Duodenal mucosa (tissue), 2 donors: ENCODE data around the gene SNRK.

Experiments used
- H3K27ac ChIP-seq: one replicate; pipeline ENCODE4 v1.7.0; 2013; ENCODE audit warnings: low read depth, low read length
- H3K27me3 ChIP-seq, 2 donors: one replicate each; pipeline ENCODE4 v1.7.0; 2013; ENCODE audit warnings: low read length in 2 of 2, control low read depth in 1 of 2; ENCODE audit not compliant: insufficient read depth in 2 of 2, control insufficient read depth in 1 of 2
- H3K36me3 ChIP-seq, 2 donors: one replicate each; pipeline ENCODE4 v1.7.0; 2013; ENCODE audit warnings: low read length in 2 of 2, control low read depth in 1 of 2; ENCODE audit not compliant: insufficient read depth in 2 of 2, control insufficient read depth in 1 of 2
- H3K4me1 ChIP-seq, 2 donors: one replicate each; pipeline ENCODE4 v1.7.0; 2013; ENCODE audit warnings: low read length in 2 of 2, control low read depth in 1 of 2; ENCODE audit not compliant: insufficient read depth in 2 of 2, control insufficient read depth in 1 of 2
- H3K4me3 ChIP-seq, 2 donors: one replicate each; pipeline ENCODE4 v1.7.0; 2013; ENCODE audit warnings: low read length in 2 of 2, low read depth in 1 of 2
- H3K9ac ChIP-seq, 2 donors: one replicate each; pipeline ENCODE4 v1.7.0; 2013; ENCODE audit warnings: low read length in 2 of 2, low read depth in 1 of 2
- H3K9me3 ChIP-seq, 2 donors: one replicate each; pipeline ENCODE4 v1.7.0; 2013; ENCODE audit warnings: low read length in 2 of 2, control low read depth in 1 of 2; ENCODE audit not compliant: control insufficient read depth in 1 of 2

Gene SNRK

DNA sequence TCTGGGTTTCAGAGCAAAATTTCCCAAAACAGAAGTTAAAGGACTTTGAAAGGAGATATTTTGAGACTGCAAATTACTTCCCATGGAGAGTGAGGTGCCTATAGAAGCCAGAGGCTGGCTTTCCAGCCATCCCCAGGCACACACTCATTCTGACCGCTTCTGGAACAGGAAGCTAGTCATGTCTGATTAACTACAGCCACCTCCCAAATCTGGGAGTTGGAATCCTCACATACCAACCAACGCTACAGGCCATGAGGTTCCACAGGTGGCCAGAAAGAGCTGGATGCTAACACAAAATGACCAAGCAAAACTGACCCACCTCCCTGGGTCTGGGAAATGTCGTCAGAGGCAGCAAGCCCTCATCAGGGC, 87.2 kb downstream of the SNRK start:
- H3K9ac ChIP-seq: no peak overlapping the region
- H3K9me3 ChIP-seq: no peaks in the 10 kb centered on the region
- no peak overlapping the region for H3K27ac ChIP-seq
- peaks cover 4 to 6% of the 10 kb centered on the region in 2 donors for H3K4me1 ChIP-seq
- H3K4me3 ChIP-seq: no peak overlapping the region
- no peaks in the 10 kb centered on the region for H3K36me3 ChIP-seq
- no peaks in the 10 kb centered on the region for H3K27me3 ChIP-seq

DNA sequence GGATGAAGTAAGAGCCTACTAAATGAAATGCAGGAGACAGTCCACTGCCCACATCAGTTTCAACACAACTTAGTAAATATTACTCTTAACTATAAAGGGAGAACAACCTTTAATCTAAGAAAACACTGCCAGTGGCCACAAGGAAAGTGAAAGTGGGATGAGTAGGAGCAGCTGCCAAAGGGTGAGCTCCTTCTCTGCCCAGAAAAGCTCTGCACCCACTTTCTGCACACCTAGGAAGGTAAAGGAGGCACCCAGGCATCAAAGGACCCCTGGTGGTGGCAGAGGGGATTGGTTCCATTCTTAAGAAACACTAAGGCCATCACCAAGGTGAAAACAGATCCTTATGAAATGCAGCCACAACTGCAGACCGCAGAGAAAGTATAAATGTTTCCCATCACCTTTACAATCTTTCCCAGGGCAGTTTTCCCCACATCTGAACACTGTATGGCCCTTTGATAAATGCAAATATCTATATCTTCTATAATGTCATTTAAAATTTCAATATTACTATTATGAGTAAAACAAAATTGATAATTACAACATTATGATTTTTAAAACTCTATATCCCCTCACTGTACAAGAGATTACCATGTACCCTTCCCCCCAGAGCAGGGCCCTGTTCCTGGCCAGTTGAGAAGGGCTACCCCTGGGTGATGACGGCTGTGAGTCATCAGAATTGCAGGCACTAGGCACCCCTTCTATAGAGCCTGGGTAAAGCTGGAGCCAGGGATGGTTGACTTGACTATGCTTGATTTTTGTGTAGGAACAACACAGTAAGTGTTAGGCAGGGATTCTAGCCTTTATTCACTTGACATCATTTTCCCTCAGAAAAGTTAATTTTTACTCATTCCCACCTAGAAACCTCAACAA, 92.0 kb downstream of the SNRK start:
- Histone ChIP-seq H3K4me1 (peaks cover 4 to 6% of the 10 kb centered on the region in 2 donors), H3K36me3 (no peaks in the 10 kb centered on the region), H3K27ac (no peak overlapping the region), H3K27me3 (no peaks in the 10 kb centered on the region), H3K4me3 (no peak overlapping the region), H3K9ac (no peak overlapping the region), H3K9me3 (no peaks in the 10 kb centered on the region)

DNA sequence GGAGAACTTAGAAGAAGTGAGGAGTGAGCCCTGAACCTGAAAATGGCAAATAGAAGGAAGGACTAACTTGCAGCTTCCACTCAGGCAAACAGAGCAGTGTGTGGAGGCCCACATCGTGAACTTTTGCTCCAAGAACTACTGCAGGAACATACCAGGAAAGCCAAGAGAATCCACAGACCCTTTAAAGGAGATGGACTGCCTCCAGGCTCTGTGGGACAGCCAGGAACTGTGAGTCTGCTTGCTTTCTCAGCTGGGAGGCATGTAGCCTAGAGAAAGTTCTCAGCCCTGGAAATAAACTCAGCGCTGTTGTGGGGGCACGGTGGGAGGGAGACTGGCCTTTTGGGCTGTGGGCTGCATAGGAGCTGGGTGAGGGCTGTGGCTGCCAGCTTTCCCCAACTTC, 93.0 kb downstream of the SNRK start:
- H3K27me3 ChIP-seq: no peaks in the 10 kb centered on the region
- H3K9me3 ChIP-seq: no peaks in the 10 kb centered on the region
- H3K4me1 ChIP-seq: peaks cover 4 to 6% of the 10 kb centered on the region in 2 donors
- H3K4me3 ChIP-seq: no peak overlapping the region
- no peaks in the 10 kb centered on the region for H3K36me3 ChIP-seq
- H3K27ac ChIP-seq: no peak overlapping the region
- no peak overlapping the region for H3K9ac ChIP-seq

DNA sequence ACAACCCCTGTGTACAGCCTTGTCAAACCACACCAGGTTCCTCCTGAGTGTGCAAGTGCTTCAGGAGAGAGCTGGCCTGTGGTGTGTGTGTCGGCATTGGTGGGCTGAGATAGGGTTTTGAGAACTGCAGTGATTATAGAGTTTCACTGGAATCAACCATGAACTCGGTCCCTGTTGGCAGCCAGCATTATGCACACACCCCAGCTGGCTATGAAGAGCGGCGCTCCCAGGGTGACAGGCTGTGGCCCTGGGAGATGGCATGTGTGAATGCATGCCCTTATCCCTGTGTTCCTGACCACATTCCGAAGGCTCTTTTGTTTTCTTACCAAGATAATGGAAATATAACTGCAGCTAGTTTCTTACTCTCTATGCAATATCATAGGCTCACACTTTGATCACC, 101.8 kb downstream of the SNRK start:
- H3K9ac ChIP-seq: no peak overlapping the region
- no peaks in the 10 kb centered on the region for H3K27me3 ChIP-seq
- H3K4me3 ChIP-seq: no peak overlapping the region
- H3K4me1 ChIP-seq: peaks cover 9 to 15% of the 10 kb centered on the region in 2 donors
- H3K36me3 ChIP-seq: peaks cover 0 to 4% of the 10 kb centered on the region in 2 donors
- no peak overlapping the region for H3K27ac ChIP-seq
- H3K9me3 ChIP-seq: no peaks in the 10 kb centered on the region

DNA sequence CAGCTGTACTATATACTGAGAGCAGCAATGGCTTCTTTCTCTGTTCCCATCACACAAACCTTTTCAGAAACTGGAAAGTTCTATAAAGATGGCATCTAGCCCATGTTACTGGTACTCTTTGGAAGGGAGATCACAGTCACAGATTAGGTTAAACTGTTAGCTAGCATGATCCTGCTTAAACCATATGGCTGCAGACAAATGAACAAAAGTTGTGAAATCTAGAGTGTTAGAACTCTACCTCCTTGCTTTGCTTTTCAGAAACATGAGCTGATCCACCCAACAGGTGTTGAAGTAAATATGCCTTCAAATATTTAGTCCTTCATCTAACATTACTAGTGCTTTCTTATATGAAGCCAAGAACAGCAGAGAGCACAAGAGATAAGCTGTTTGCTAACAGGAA, 102.6 kb downstream of the SNRK start:
- Histone ChIP-seq H3K9ac (no peak overlapping the region), H3K27ac (no peak overlapping the region), H3K27me3 (no peaks in the 10 kb centered on the region), H3K9me3 (no peaks in the 10 kb centered on the region), H3K4me3 (no peak overlapping the region), H3K4me1 (peaks cover 9 to 15% of the 10 kb centered on the region in 2 donors), H3K36me3 (peaks cover 0 to 4% of the 10 kb centered on the region in 2 donors)

DNA sequence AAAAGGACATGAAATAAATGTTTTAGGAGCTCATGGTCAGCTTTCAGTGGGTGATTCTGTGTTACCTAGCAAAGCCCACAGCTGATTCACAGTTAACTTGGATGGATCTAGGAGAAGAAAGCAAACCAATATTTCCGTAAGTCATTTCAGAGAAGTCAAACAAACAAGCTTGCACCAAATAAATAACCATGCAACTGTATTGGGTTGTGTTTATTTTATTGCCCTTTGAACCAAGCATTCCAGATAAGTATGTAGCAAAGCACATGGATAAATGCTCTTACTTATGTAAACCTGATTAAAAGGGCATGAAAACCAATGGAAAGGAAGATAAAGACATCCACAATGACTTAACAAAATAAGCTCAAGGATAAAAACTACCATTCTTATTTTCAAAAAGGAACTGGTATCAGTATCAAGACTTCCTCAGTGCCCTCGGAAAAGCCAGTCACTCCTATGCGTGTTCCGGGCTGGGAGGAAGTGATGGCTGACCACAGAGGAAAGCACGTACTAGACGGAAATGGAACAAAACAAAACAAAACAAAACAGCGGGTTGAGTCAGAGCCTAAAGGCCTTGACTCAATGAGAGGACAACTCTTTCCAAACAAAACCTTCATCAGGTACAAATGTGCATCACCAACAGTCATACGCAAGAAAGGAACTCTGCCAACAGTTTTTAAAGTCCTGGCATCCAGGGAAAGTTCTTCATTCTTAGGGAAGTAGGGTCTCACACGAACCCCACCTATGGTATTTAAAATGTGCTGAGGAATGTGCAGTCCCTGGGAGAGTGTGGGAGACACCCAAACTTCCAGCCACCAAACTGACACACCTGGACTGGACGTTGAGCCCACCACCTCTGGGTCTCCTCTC, 103.3 kb downstream of the SNRK start:
- H3K27ac ChIP-seq: peak overlapping the region; percentile 28
- H3K4me1 ChIP-seq: peaks cover 9 to 15% of the 10 kb centered on the region in 2 donors
- peaks cover 0 to 4% of the 10 kb centered on the region in 2 donors for H3K36me3 ChIP-seq
- H3K9me3 ChIP-seq: no peaks in the 10 kb centered on the region
- H3K9ac ChIP-seq: no peak overlapping the region
- no peak overlapping the region for H3K4me3 ChIP-seq
- H3K27me3 ChIP-seq: no peaks in the 10 kb centered on the region

DNA sequence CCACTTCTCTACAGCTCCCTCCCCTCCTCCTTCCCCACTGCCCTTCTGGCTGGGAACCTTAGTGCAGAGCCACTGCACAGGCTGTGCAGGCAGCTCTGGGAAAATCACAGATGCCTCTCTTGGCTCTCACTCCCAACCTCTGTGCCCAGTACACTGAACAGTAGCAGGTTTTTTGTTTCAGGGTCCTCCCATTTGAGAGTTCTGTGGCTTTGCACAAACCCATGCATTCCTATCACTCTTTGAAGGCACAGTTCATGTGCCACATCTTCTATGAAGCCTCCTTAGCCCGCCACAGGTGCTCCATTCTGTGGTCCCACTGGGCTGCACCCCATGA, 103.9 kb downstream of the SNRK start:
- H3K36me3 ChIP-seq: peaks cover 0 to 4% of the 10 kb centered on the region in 2 donors
- H3K9me3 ChIP-seq: no peaks in the 10 kb centered on the region
- peak overlapping the region; percentile 28 for H3K27ac ChIP-seq
- peaks cover 9 to 15% of the 10 kb centered on the region in 2 donors for H3K4me1 ChIP-seq
- no peak overlapping the region for H3K4me3 ChIP-seq
- no peaks in the 10 kb centered on the region for H3K27me3 ChIP-seq
- no peak overlapping the region for H3K9ac ChIP-seq

DNA sequence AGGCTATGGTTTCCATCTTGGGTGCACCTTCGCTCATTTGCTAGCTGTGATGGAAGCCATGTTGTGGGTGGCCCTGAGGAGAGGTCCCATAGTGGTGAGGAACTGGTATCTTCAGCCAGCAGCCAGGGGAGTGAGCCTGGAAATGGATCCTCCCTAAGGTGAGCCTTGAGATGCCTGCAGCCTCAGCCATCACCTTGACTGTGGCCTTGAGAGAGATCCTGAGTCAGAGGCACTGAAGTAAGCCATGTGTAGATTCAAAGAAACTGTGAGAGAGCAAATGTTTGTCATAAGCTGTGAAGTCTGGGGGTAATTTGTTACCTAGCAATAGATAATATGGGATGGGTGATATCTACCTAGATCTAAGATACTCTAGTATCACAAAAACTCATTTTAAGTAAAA, 105.3 kb downstream of the SNRK start:
- no peaks in the 10 kb centered on the region for H3K9me3 ChIP-seq
- no peak overlapping the region for H3K27ac ChIP-seq
- H3K4me1 ChIP-seq: peaks cover 9 to 15% of the 10 kb centered on the region in 2 donors
- H3K27me3 ChIP-seq: no peaks in the 10 kb centered on the region
- no peak overlapping the region for H3K9ac ChIP-seq
- peaks cover 0 to 4% of the 10 kb centered on the region in 2 donors for H3K36me3 ChIP-seq
- H3K4me3 ChIP-seq: no peak overlapping the region

DNA sequence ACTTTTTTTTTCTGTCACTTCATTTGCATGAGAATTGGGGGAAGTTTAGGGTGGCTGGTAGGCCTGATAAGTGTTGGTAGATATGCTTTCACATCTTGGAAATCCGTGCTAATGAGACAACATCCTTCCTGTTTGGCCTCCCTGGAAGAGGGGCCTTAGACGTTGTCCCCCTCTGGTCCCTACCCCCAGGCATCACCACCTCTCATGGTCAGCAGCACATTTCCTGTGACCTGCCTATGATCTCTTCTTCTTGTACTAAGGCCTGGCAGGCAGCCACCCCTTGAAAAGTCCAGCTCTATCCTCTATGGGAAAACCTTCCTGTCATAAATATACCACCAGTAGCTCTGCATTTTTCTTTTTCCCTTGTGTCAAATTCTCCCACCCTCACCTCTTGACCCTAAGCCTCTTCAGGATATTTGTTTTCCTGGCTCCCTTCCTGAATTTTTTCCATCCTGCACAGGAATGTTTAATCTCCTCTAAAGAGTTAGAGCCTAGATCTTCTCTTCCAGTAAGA, 107.8 kb downstream of the SNRK start:
- no peak overlapping the region for H3K27ac ChIP-seq
- H3K9me3 ChIP-seq: no peaks in the 10 kb centered on the region
- H3K27me3 ChIP-seq: no peaks in the 10 kb centered on the region
- H3K36me3 ChIP-seq: peaks cover 0 to 4% of the 10 kb centered on the region in 2 donors
- H3K9ac ChIP-seq: no peak overlapping the region
- H3K4me1 ChIP-seq: peaks cover 9 to 12% of the 10 kb centered on the region in 2 donors
- H3K4me3 ChIP-seq: no peak overlapping the region

DNA sequence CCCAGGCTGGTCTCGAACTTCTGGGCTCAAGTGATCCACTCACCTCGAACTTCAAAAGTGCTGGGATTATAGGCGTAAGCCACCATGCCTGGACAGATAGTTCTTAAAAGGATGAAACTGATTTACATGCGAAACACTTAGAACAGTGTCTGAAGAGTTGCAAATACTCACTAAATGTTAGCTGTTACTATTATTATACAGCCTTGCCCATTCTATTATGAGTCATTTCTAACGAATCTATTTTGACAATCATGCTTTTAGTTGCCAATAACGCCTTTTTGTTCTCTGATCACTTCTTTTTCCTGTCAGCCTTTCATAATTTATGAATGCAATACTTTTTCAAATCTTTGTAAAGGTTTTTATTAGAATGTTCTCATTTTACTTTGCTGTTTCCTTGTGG, 112.7 kb downstream of the SNRK start:
- Histone ChIP-seq H3K27me3 (no peaks in the 10 kb centered on the region), H3K27ac (no peak overlapping the region), H3K9ac (no peak overlapping the region)

More for the DNA sequence above, 112.7 kb downstream of the SNRK start:
- H3K36me3 ChIP-seq: no peaks in the 10 kb centered on the region
- H3K9me3 ChIP-seq: no peaks in the 10 kb centered on the region
- no peak overlapping the region for H3K4me3 ChIP-seq
- peaks cover 0 to 6% of the 10 kb centered on the region in 2 donors for H3K4me1 ChIP-seq
